Osteoblast (primary cell): ENCODE measurements around the gene MUC5AC. TPM values are rescaled to one million over a fixed set of nuclear protein-coding genes. Genes with fewer than 3 reads are reported as not detected.

Experiments
- DNase-seq: peaks from one replicate; pipeline ENCODE4 v3.0.0; 2011; ENCODE audit warnings: low spot score, mixed read lengths; ENCODE audit not compliant: insufficient read length; ENCODE audit errors: missing footprints
- H2AFZ ChIP-seq: 2 replicates; pipeline ENCODE4 v1.6.0; 2011; ENCODE audit warnings: mild to moderate bottlenecking, low read length
- H3K27ac ChIP-seq: 2 replicates; pipeline ENCODE4 v1.5.1; 2011; ENCODE audit warnings: mild to moderate bottlenecking, low read depth, low read length, moderate library complexity
- H3K27me3 ChIP-seq: 2 replicates; pipeline ENCODE4 v1.6.0; 2012; ENCODE audit warnings: mild to moderate bottlenecking, control low read depth, inconsistent platforms, low read length, moderate library complexity; ENCODE audit not compliant: insufficient read depth
- H3K36me3 ChIP-seq: 2 replicates; pipeline ENCODE4 v1.5.1; 2011; ENCODE audit warnings: mild to moderate bottlenecking, low read length, control low read depth, moderate library complexity; ENCODE audit not compliant: insufficient read depth
- H3K4me1 ChIP-seq: 2 replicates; pipeline ENCODE4 v1.5.1; 2011; ENCODE audit warnings: mild to moderate bottlenecking, low read length, control low read depth, moderate library complexity; ENCODE audit not compliant: insufficient read depth
- H3K4me2 ChIP-seq: 2 replicates; pipeline ENCODE4 v1.6.0; 2011; ENCODE audit warnings: mild to moderate bottlenecking, low read length; ENCODE audit not compliant: insufficient read depth
- H3K4me3 ChIP-seq: fragments of 200-600 bp; sonication (generic); 3 replicates; pipeline ENCODE4 v1.5.1; 2012; ENCODE audit warnings: mild to moderate bottlenecking, low read length, inconsistent platforms; ENCODE audit not compliant: insufficient read depth
- H3K79me2 ChIP-seq: 2 replicates; pipeline ENCODE4 v1.6.0; 2012; ENCODE audit warnings: mild to moderate bottlenecking, low read length, control low read depth, inconsistent platforms; ENCODE audit not compliant: insufficient read depth
- H3K9me3 ChIP-seq: 2 replicates; pipeline ENCODE4 v1.5.1; 2011; ENCODE audit warnings: low read depth, low read length, control low read depth
- H4K20me1 ChIP-seq: 2 replicates; pipeline ENCODE4 v1.6.0; 2012; ENCODE audit warnings: mild to moderate bottlenecking, low read length, control low read depth; ENCODE audit not compliant: insufficient read depth
- total RNA-seq: library from RNA; depleted of rRNA; stranded (reverse); fragments of >200 nt; gene quantifications from 2 replicates; pipeline ENCODE4 v1.2.3, GENCODE V29; 2012
- TF ChIP-seq, protein P1 (sequence below): IDR thresholded peaks from 2 replicates; pipeline ENCODE4 v1.5.1; 2011; ENCODE audit warnings: mild to moderate bottlenecking, low read depth, low read length, moderate library complexity; ENCODE audit errors: extremely low read depth

MUC5AC gene
- total RNA-seq, 1 donor = not detected

DNA sequence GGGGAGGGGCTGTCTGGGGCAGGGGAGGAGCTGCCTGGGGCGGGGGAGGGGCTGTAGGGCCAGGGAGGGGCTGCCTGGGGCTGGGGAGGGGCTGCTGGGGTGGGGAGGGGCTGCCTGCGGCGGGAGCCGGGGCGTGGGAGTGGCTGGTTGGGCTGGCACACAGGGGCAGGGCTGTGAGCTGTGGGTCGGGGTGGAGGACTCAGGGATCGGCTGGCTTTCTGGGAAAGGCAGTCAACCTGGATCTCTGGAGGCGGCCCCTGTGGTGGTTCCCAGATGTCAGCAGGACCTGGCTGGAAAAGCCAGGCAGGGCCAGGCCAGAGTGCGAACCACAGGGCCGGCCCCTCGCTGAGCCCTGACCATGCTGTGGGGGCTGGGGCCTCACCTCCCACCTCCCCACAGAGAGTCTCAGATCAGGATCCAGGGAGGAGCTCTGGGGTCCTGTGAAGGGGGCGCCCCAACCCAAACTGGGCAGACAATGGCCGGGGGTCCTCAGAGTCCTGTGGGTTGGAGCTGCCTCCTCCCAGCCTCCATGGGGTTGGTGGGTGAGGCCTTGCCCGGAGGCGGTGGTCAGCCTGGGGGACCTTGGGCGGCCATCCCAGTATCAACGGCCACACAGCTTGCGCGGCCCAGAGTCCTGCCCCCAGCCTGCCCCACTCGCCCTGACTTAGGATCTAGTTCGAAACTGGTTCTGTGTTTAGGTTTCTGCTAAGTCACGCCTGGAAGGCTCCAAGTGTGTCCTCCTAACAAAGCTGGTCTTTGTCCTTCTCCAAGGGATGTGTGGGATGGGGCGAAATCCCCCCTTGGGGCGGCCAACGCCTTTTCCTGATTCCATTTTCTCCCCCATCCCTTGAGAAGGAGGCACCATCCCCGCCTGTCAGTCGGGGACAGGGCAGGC, 67.0 kb downstream of the MUC5AC start:
- no peak overlapping the region for H2AFZ ChIP-seq
- TF ChIP-seq, protein P1, sequence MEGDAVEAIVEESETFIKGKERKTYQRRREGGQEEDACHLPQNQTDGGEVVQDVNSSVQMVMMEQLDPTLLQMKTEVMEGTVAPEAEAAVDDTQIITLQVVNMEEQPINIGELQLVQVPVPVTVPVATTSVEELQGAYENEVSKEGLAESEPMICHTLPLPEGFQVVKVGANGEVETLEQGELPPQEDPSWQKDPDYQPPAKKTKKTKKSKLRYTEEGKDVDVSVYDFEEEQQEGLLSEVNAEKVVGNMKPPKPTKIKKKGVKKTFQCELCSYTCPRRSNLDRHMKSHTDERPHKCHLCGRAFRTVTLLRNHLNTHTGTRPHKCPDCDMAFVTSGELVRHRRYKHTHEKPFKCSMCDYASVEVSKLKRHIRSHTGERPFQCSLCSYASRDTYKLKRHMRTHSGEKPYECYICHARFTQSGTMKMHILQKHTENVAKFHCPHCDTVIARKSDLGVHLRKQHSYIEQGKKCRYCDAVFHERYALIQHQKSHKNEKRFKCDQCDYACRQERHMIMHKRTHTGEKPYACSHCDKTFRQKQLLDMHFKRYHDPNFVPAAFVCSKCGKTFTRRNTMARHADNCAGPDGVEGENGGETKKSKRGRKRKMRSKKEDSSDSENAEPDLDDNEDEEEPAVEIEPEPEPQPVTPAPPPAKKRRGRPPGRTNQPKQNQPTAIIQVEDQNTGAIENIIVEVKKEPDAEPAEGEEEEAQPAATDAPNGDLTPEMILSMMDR = no peak
- DNase-seq = peak; percentile 64

GRCh38 chr11:1225386-1226225, 67.9 kb downstream of the MUC5AC start:
- Histone ChIP-seq H3K4me1 (no peaks in the 10 kb centered on the region), H3K27ac (no peak overlapping the region), H3K79me2 (no peaks in the 10 kb centered on the region), H3K4me2 (no peak overlapping the region), H3K4me3 (no peak overlapping the region), H3K27me3 (no peaks in the 10 kb centered on the region), H4K20me1 (no peaks in the 10 kb centered on the region), H3K36me3 (no peaks in the 10 kb centered on the region), H3K9me3 (no peaks in the 10 kb centered on the region), H2AFZ (no peak overlapping the region)
- TF ChIP-seq, protein P1 = no peak
- DNase-seq = peak; percentile 88

More for the DNA sequence above, 67.0 kb downstream of the MUC5AC start:
- Histone ChIP-seq H3K4me2 (no peak overlapping the region), H3K27me3 (no peaks in the 10 kb centered on the region), H3K79me2 (no peaks in the 10 kb centered on the region), H3K36me3 (no peaks in the 10 kb centered on the region), H3K9me3 (no peaks in the 10 kb centered on the region), H3K27ac (no peak overlapping the region), H3K4me1 (no peaks in the 10 kb centered on the region), H3K4me3 (no peak overlapping the region), H4K20me1 (no peaks in the 10 kb centered on the region)

DNA sequence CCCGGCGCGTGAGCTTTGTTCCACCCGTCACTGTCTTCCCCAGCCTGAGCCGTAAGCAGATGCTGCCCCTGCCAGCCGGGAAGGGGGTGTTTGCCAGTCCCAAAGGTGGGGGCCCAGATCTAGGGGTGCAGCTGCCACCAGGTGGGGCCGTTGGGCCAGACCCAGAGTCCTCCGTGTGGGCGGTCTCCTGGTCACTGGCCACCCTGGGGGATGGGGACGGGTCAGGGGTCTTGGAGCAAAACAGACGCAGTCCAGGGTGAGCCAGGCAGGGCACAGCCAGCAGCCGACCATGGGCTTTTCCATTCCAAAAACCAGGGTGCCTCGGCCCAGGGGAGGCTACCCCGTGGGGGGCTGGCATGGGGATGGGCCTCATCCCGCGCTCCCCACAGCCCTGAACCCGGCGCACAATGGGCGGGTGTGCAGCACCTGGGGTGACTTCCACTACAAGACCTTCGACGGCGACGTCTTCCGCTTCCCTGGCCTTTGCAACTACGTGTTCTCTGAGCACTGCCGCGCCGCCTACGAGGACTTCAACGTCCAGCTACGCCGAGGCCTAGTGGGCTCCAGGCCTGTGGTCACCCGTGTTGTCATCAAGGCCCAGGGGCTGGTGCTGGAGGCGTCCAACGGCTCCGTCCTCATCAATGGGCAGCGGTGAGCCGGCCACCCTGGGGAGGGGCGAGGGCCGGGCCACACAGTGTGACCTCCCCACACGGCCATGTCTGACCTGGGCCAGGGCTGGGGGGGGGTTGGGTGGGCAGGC, 68.7 kb downstream of the MUC5AC start:
- H4K20me1 ChIP-seq = no peaks in the 10 kb centered on the region

More for the DNA sequence above, 68.7 kb downstream of the MUC5AC start:
- no peak overlapping the region for H3K4me2 ChIP-seq
- no peak overlapping the region for H3K4me3 ChIP-seq
- no peaks in the 10 kb centered on the region for H3K9me3 ChIP-seq
- peak; percentile 85 for DNase-seq
- H2AFZ ChIP-seq = no peak overlapping the region
- H3K27ac ChIP-seq = no peak overlapping the region
- H3K4me1 ChIP-seq = no peaks in the 10 kb centered on the region
- H3K36me3 ChIP-seq = no peaks in the 10 kb centered on the region
- TF ChIP-seq, protein P1 = no peak
- H3K27me3 ChIP-seq = no peaks in the 10 kb centered on the region
- H3K79me2 ChIP-seq = no peaks in the 10 kb centered on the region
